ENCODE results near the gene MRGPRE.

MRGPRE gene

GRCh38 chr11:3225159-3225758, 7.0 kb downstream of the MRGPRE start:
- no peak for DNase-seq (ENCODE audit: extremely low read depth, low read depth)
- TF ChIP-seq CTCF (IDR thresholded peaks at IDR 0.05; ENCODE audit: low read depth, low read length, missing control alignments): no peak
- no peak overlapping the region for H3K4me3 ChIP-seq (replicated peaks; ENCODE audit: low read depth, low read length)

- H3K4me3 ChIP-seq (replicated peaks; ENCODE audit: low read depth, low read length): no peak overlapping the region
- TF ChIP-seq CTCF (IDR thresholded peaks at IDR 0.05; ENCODE audit: low read depth, low read length, missing control alignments): no peak
- no peak for DNase-seq (ENCODE audit: extremely low read depth, low read depth)
Observed at GRCh38 chr11:3224401-3225057, 7.7 kb downstream of the MRGPRE start.

GRCh38 chr11:3223932-3224381, 8.3 kb downstream of the MRGPRE start:
- DNase-seq (ENCODE audit: extremely low read depth, low read depth): no peak
- no peak overlapping the region for H3K4me3 ChIP-seq (replicated peaks; ENCODE audit: low read depth, low read length)

GRCh38 chr11:3222941-3223915, 9.0 kb downstream of the MRGPRE start:
- H3K4me3 ChIP-seq (replicated peaks; ENCODE audit: low read depth, low read length): no peak overlapping the region
- DNase-seq (ENCODE audit: extremely low read depth, low read depth): no peak
- TF ChIP-seq CTCF (IDR thresholded peaks at IDR 0.05; ENCODE audit: low read depth, low read length, missing control alignments): no peak

More at GRCh38 chr11:3223932-3224381, 8.3 kb downstream of the MRGPRE start:
- TF ChIP-seq CTCF (IDR thresholded peaks at IDR 0.05; ENCODE audit: low read depth, low read length, missing control alignments): no peak

- TF ChIP-seq CTCF (IDR thresholded peaks at IDR 0.05; ENCODE audit: low read depth, low read length, missing control alignments): no peak
- no peak overlapping the region for H3K4me3 ChIP-seq (replicated peaks; ENCODE audit: low read depth, low read length)
- no peak for DNase-seq (ENCODE audit: extremely low read depth, low read depth)
Observed at GRCh38 chr11:3222003-3222855, 10.0 kb downstream of the MRGPRE start.

Data from HFF-Myc (cell line).